CD14-positive monocyte (primary cell): ENCODE measurements around the gene SUFU. TPM values are rescaled to one million over a fixed set of nuclear protein-coding genes. Genes with fewer than 3 reads are reported as not detected.

Experiments
- DNase-seq, 3 donors: peaks; one replicate each; pipeline ENCODE4 v3.0.0-alpha.2; 2011 to 2022
- H2AFZ ChIP-seq: 2 replicates; pipeline ENCODE4 v1.6.0; 2012; ENCODE audit warnings: mild to moderate bottlenecking, low read depth, low read length, inconsistent platforms; ENCODE audit not compliant: insufficient read depth, poor library complexity, severe bottlenecking
- H3K27ac ChIP-seq, 2 donors: 1 replicate in 1 of 2; 2 replicates in 1 of 2; pipeline ENCODE4 v1.5.1; 2012 to 2013; ENCODE audit warnings: low read length in 2 of 2, control low read depth in 1 of 2, inconsistent platforms in 1 of 2, low read depth in 1 of 2, mild to moderate bottlenecking in 1 of 2
- H3K27me3 ChIP-seq, 2 donors: one replicate each; pipeline versions ENCODE4 v1.6.0 to v1.6.1; 2011 to 2013; ENCODE audit warnings: low read length in 2 of 2; ENCODE audit not compliant: control insufficient read depth in 2 of 2, insufficient read depth in 2 of 2
- H3K36me3 ChIP-seq, 2 donors: replicated peaks in 1 of 2; 1 replicate in 1 of 2; 2 replicates in 1 of 2; pipeline versions ENCODE4 v1.5.1 to v1.6.1; 2012 to 2013; ENCODE audit warnings: low read length in 2 of 2, control low read depth in 1 of 2, inconsistent platforms in 1 of 2, mild to moderate bottlenecking in 1 of 2; ENCODE audit not compliant: insufficient read depth in 2 of 2, control insufficient read depth in 1 of 2
- H3K4me1 ChIP-seq, 2 donors: 1 replicate in 1 of 2; 2 replicates in 1 of 2; pipeline versions ENCODE4 v1.5.1 to v1.6.1; 2012 to 2013; ENCODE audit warnings: low read length in 2 of 2, control low read depth in 1 of 2, inconsistent platforms in 1 of 2, mild to moderate bottlenecking in 1 of 2, moderate library complexity in 1 of 2; ENCODE audit not compliant: insufficient read depth in 2 of 2, control insufficient read depth in 1 of 2
- H3K4me2 ChIP-seq: replicated peaks from 2 replicates; pipeline ENCODE3; 2012; ENCODE audit warnings: low read length, moderate library complexity, mild to moderate bottlenecking; ENCODE audit not compliant: poor library complexity, severe bottlenecking; ENCODE audit errors: extremely low read depth
- H3K4me3 ChIP-seq, 3 experiments: fragments of 200-600 bp in 1 of 3; sonication (generic) in 1 of 3; replicated peaks in 1 of 3; 1 replicate in 2 of 3; 2 replicates in 1 of 3; pipeline ENCODE4 v1.5.1; 2011 to 2013; ENCODE audit warnings: low read length in 3 of 3, mild to moderate bottlenecking in 3 of 3, control low read depth in 2 of 3, low read depth in 2 of 3, inconsistent platforms in 1 of 3, moderate library complexity in 1 of 3
- H3K79me2 ChIP-seq: 2 replicates; pipeline ENCODE4 v1.6.0; 2012; ENCODE audit warnings: mild to moderate bottlenecking, control low read depth, inconsistent platforms, low read length, moderate library complexity; ENCODE audit not compliant: insufficient read depth
- H3K9ac ChIP-seq: 2 replicates; pipeline ENCODE4 v1.6.0; 2017; ENCODE audit warnings: low read length, mild to moderate bottlenecking; ENCODE audit not compliant: insufficient read depth, poor library complexity, severe bottlenecking
- H3K9me3 ChIP-seq, 2 donors: replicated peaks in 1 of 2; 1 replicate in 1 of 2; 2 replicates in 1 of 2; pipeline versions ENCODE4 v1.5.1 to v1.6.1; 2012 to 2013; ENCODE audit warnings: low read length in 2 of 2, control low read depth in 1 of 2; ENCODE audit not compliant: control insufficient read depth in 1 of 2, insufficient read depth in 1 of 2
- H4K20me1 ChIP-seq: 2 replicates; pipeline ENCODE4 v1.6.0; 2012; ENCODE audit warnings: mild to moderate bottlenecking, low read length, control low read depth, moderate library complexity; ENCODE audit not compliant: insufficient read depth
- H3K27ac Mint-ChIP-seq, 7 donors: one replicate each; pipeline ENCODE4 v1.8.0; 2020; ENCODE audit warnings: mild to moderate bottlenecking in 7 of 7, mixed read lengths in 7 of 7, moderate library complexity in 6 of 7, inconsistent platforms in 2 of 7
- H3K27me3 Mint-ChIP-seq, 3 donors: one replicate each; pipeline ENCODE4 v1.8.0; 2021 to 2022; ENCODE audit warnings: low read depth in 3 of 3, mild to moderate bottlenecking in 3 of 3, mixed read lengths in 3 of 3, moderate library complexity in 3 of 3, inconsistent platforms in 1 of 3
- H3K36me3 Mint-ChIP-seq, 2 donors: one replicate each; pipeline ENCODE4 v1.8.0; 2020; ENCODE audit warnings: mixed read lengths in 2 of 2, inconsistent platforms in 1 of 2, mild to moderate bottlenecking in 1 of 2
- H3K4me1 Mint-ChIP-seq: one replicate; pipeline ENCODE4 v1.8.0; 2020; ENCODE audit warnings: mild to moderate bottlenecking, mixed read lengths
- H3K4me3 Mint-ChIP-seq, 2 donors: one replicate each; pipeline ENCODE4 v1.8.0; 2020; ENCODE audit warnings: mild to moderate bottlenecking in 2 of 2, mixed read lengths in 2 of 2, moderate library complexity in 1 of 2
- H3K9me3 Mint-ChIP-seq, 7 donors: one replicate each; pipeline ENCODE4 v1.8.0; 2020 to 2022; ENCODE audit warnings: mixed read lengths in 7 of 7, mild to moderate bottlenecking in 6 of 7, moderate library complexity in 6 of 7, inconsistent platforms in 2 of 7
- CTCF ChIP-seq: fragments of 200-600 bp; IDR thresholded peaks from one replicate; pipeline ENCODE4 v1.8.0; 2022; ENCODE audit warnings: antibody characterized with exemption, mild to moderate bottlenecking
- WGBS: methylation state at CpG from one replicate; pipeline ENCODE4 v1.1.5; 2013; ENCODE audit warnings: missing lambda C conversion rate; ENCODE audit not compliant: insufficient coverage; 5-methylcytosine and 5-hydroxymethylcytosine counted together
- intact Hi-C, 2 donors: fragments of 100-400 bp; cut with micrococcal nuclease; formaldehyde crosslinking; loops; one replicate each; pipeline versions ENCODE4 v1.15.0 to v1.15.1; 2023
- polyA plus RNA-seq, 3 donors: library from polyadenylated mRNA; depleted of rRNA in 1 of 3; unstranded in 2 of 3; stranded (reverse) in 1 of 3; fragments of 300-500 nt in 2 of 3; fragments of >200 nt in 1 of 3; fragmentation: Illumina TruSeq in 2 of 3; gene quantifications; 1 replicate in 2 of 3; 2 replicates in 1 of 3; pipeline ENCODE4 v1.2.3, GENCODE V29; 2012 to 2021

SUFU gene
- polyA plus RNA-seq, 3 donors: 3.2 to 10.0 (median 5.7) TPM

GRCh38 chr10:102630663-102631062, 126.9 kb downstream of the SUFU start:
- Mint-ChIP-seq H3K27ac (peak overlapping the region in 3 of 7 donors; percentile 56 to 96 (median 95)), H3K36me3 (peaks cover 41 to 54% of the 10 kb centered on the region in 2 donors), H3K4me1 (peaks cover 68% of the 10 kb centered on the region), H3K27me3 (no peaks in the 10 kb centered on the region), H3K4me3 (no peak overlapping the region), H3K9me3 (peaks cover 0 to 2% (median 0%) of the 10 kb centered on the region in 7 donors)
- Histone ChIP-seq H4K20me1 (no peaks in the 10 kb centered on the region), H3K9me3 (no peaks in the 10 kb centered on the region), H3K4me1 (peaks cover 62 to 67% of the 10 kb centered on the region in 2 donors), H3K4me3 (no peak overlapping the region), H3K27me3 (no peaks in the 10 kb centered on the region), H3K36me3 (peaks cover 22 to 49% of the 10 kb centered on the region in 2 donors), H2AFZ (no peak overlapping the region), H3K9ac (no peak overlapping the region), H3K79me2 (peaks cover 19% of the 10 kb centered on the region), H3K27ac (peak overlapping the region; percentile 96 to 99), H3K4me2 (no peak overlapping the region)
- WGBS: 100% methylated on average over 3 of the region's 6 CpGs
- TF ChIP-seq CTCF: no peak
- intact Hi-C loops: no loop called here
- DNase-seq: no peak

- peaks cover 38 to 50% of the 10 kb centered on the region in 2 donors for H3K36me3 Mint-ChIP-seq
- Histone ChIP-seq H4K20me1 (no peaks in the 10 kb centered on the region), H3K4me2 (peak overlapping the region; percentile 66), H2AFZ (no peak overlapping the region), H3K4me1 (peaks cover 62 to 67% of the 10 kb centered on the region in 2 donors), H3K9me3 (no peaks in the 10 kb centered on the region), H3K27ac (peak overlapping the region; percentile 96 to 99), H3K79me2 (peaks cover 19% of the 10 kb centered on the region), H3K4me3 (peak overlapping the region in 1 of 3 experiments; percentile 57), H3K9ac (peak overlapping the region; percentile 66), H3K36me3 (peaks cover 22 to 48% of the 10 kb centered on the region in 2 donors), H3K27me3 (no peaks in the 10 kb centered on the region)
- H3K4me3 Mint-ChIP-seq: no peak overlapping the region
- no peak for DNase-seq
- intact Hi-C loops: no loop called here
- H3K27ac Mint-ChIP-seq: peak overlapping the region; percentile 94 to 98 (median 96)
- H3K9me3 Mint-ChIP-seq: peaks cover 0 to 2% (median 0%) of the 10 kb centered on the region in 7 donors
- no peaks in the 10 kb centered on the region for H3K27me3 Mint-ChIP-seq
- TF ChIP-seq CTCF: no peak
- WGBS: 80% methylated on average over 8 of the region's 10 CpGs
- H3K4me1 Mint-ChIP-seq: peaks cover 69% of the 10 kb centered on the region
Observed at GRCh38 chr10:102631525-102632393, 128.0 kb downstream of the SUFU start.
